ENCODE data around the gene HAO2. TPM values are rescaled to one million over a fixed set of nuclear protein-coding genes. Genes with fewer than 3 reads are reported as not detected.
"Not testable (repeated sequence)": the region's sequence is repeated elsewhere in the genome, so short reads cannot be mapped to it uniquely, and the experiment has no call there.

HAO2 gene
- total and polyA plus RNA-seq, 4 donors = 0.27 to 0.56 TPM; not detected in 2

DNA sequence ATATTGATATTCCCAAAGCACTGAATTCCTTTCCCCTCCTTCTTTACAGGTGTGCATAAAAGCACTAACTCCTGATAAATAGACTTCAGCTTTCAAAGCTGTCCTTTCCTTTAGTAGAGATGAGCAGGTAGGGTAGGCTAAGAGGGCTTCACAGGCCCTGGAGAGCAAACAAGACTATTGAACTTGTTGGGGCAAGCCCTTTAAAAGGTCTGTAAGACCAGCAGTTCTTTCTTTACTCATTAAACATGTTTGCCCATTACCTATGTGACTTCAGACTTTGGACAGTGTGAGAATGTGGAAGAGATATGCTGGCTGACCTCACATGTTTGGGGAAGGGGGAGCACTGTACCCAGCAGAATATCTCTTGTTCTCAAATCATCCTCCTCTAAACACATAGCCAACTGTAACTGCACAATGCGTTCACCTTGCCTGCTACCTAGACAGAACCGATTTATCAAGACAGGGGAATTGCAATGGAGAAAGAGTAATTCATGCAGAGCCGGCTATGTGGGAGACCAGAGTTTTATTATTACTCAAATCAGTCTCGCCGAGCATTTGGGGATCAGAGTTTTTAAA lies 27.1 kb upstream of the HAO2 start:
- no peaks in the 10 kb centered on the region for H3K9me3 ChIP-seq (ENCODE audit: control insufficient read depth, insufficient read depth, low read length)
- no peak overlapping the region for H3K4me3 ChIP-seq (ENCODE audit: low read depth, low read length)
- no peaks in the 10 kb centered on the region for H3K4me1 ChIP-seq (ENCODE audit: control insufficient read depth, insufficient read depth, low read length)
- DNase-seq (ENCODE audit: low read depth in 4 of 6, low spot score in 6 of 6) = no peak
- WGBS (ENCODE audit: insufficient coverage) = 84% methylated on average over 4 of the region's 5 CpGs
- H3K27me3 ChIP-seq (ENCODE audit: control insufficient read depth, insufficient read depth, low read length) = no peaks in the 10 kb centered on the region
- H3K27ac ChIP-seq (ENCODE audit: low read depth, low read length) = no peak overlapping the region
- no peaks in the 10 kb centered on the region for H3K36me3 ChIP-seq (ENCODE audit: control insufficient read depth, insufficient read depth, low read length)

DNA sequence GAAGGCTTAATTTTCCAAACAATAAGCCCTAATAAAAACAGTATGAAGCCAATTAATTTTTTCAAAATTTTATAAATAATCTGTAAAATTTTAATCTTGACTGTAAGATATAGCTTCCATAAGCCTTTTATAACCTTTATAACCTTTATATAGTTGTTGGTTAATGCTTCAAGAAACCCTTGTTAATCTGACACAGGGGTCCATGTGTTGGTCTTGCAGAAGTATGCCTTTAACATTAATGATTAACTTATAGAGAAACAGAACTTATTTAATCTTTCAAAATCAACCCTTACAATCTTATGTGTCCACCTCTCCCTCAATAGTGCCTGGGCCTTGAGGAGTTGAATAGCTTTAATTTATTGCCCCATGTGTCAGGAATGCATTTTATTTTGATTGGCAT lies 23.2 kb upstream of the HAO2 start:
- Histone ChIP-seq H3K27ac (ENCODE audit: low read depth, low read length) (no peak overlapping the region), H3K4me1 (ENCODE audit: control insufficient read depth, insufficient read depth, low read length) (no peaks in the 10 kb centered on the region), H3K4me3 (ENCODE audit: low read depth, low read length) (no peak overlapping the region)

GRCh38 chr1:119347858-119348257 lies 20.7 kb upstream of the HAO2 start:
- WGBS (ENCODE audit: insufficient coverage) = no CpG with 5 or more reads among the region's 1 CpG
- Histone ChIP-seq H3K27me3 (ENCODE audit: control insufficient read depth, insufficient read depth, low read length) (no peaks in the 10 kb centered on the region), H3K4me3 (ENCODE audit: low read depth, low read length) (no peak overlapping the region), H3K36me3 (ENCODE audit: control insufficient read depth, insufficient read depth, low read length) (no peaks in the 10 kb centered on the region), H3K4me1 (ENCODE audit: control insufficient read depth, insufficient read depth, low read length) (no peaks in the 10 kb centered on the region), H3K27ac (ENCODE audit: low read depth, low read length) (no peak overlapping the region), H3K9me3 (ENCODE audit: control insufficient read depth, insufficient read depth, low read length) (no peaks in the 10 kb centered on the region)
- no peak for DNase-seq (ENCODE audit: low read depth in 4 of 6, low spot score in 6 of 6)

More for the DNA sequence above, 23.2 kb upstream of the HAO2 start:
- no peak for DNase-seq (ENCODE audit: low read depth in 4 of 6, low spot score in 6 of 6)
- H3K27me3 ChIP-seq (ENCODE audit: control insufficient read depth, insufficient read depth, low read length) = no peaks in the 10 kb centered on the region
- no peaks in the 10 kb centered on the region for H3K9me3 ChIP-seq (ENCODE audit: control insufficient read depth, insufficient read depth, low read length)
- H3K36me3 ChIP-seq (ENCODE audit: control insufficient read depth, insufficient read depth, low read length) = no peaks in the 10 kb centered on the region

DNA sequence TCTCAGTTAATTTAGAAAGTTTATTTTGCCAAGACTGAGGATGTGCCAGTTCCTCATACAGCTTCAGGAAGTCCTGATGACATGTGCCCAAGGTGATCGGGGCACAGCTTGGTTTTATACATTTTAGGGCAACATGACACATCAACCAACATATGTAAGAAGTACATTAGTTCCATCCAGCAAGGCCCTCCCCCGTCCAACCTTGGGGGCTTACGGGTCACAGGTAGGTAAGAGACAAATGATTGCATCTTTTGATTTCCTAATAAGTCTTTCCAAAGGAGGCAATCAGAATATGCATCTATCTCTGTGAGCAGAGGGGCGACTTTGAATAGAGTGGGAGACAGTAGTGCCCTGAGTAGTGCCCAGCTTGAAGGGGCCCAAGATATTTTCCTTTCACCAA lies 19.6 kb upstream of the HAO2 start:
- Histone ChIP-seq H3K27ac (ENCODE audit: low read depth, low read length) (no peak overlapping the region), H3K4me3 (ENCODE audit: low read depth, low read length) (no peak overlapping the region), H3K36me3 (ENCODE audit: control insufficient read depth, insufficient read depth, low read length) (no peaks in the 10 kb centered on the region), H3K9me3 (ENCODE audit: control insufficient read depth, insufficient read depth, low read length) (no peaks in the 10 kb centered on the region), H3K4me1 (ENCODE audit: control insufficient read depth, insufficient read depth, low read length) (no peaks in the 10 kb centered on the region), H3K27me3 (ENCODE audit: control insufficient read depth, insufficient read depth, low read length) (no peaks in the 10 kb centered on the region)
- WGBS (ENCODE audit: insufficient coverage) = 100% methylated on average over 1 of the region's 4 CpGs
- no peak for DNase-seq (ENCODE audit: low read depth in 4 of 6, low spot score in 6 of 6)

- not testable (repeated sequence) for H3K27ac ChIP-seq (ENCODE audit: low read depth, low read length); H3K4me1 ChIP-seq (ENCODE audit: control insufficient read depth, insufficient read depth, low read length); H3K9me3 ChIP-seq (ENCODE audit: control insufficient read depth, insufficient read depth, low read length); DNase-seq (ENCODE audit: low read depth in 4 of 6, low spot score in 6 of 6); H3K36me3 ChIP-seq (ENCODE audit: control insufficient read depth, insufficient read depth, low read length); H3K27me3 ChIP-seq (ENCODE audit: control insufficient read depth, insufficient read depth, low read length); H3K4me3 ChIP-seq (ENCODE audit: low read depth, low read length)
- WGBS (ENCODE audit: insufficient coverage) = 100% methylated on average over 2 of the region's 2 CpGs
These were observed 17.7 kb upstream of the HAO2 start for GRCh38 chr1:119350866-119351265.

- Histone ChIP-seq H3K36me3 (ENCODE audit: control insufficient read depth, insufficient read depth, low read length) (no peaks in the 10 kb centered on the region), H3K27ac (ENCODE audit: low read depth, low read length) (no peak overlapping the region), H3K4me3 (ENCODE audit: low read depth, low read length) (no peak overlapping the region), H3K9me3 (ENCODE audit: control insufficient read depth, insufficient read depth, low read length) (no peaks in the 10 kb centered on the region), H3K27me3 (ENCODE audit: control insufficient read depth, insufficient read depth, low read length) (no peaks in the 10 kb centered on the region), H3K4me1 (ENCODE audit: control insufficient read depth, insufficient read depth, low read length) (no peaks in the 10 kb centered on the region)
- WGBS (ENCODE audit: insufficient coverage) = no CpG with 5 or more reads among the region's 1 CpG
- no peak for DNase-seq (ENCODE audit: low read depth in 4 of 6, low spot score in 6 of 6)
These were observed 16.6 kb upstream of the HAO2 start for GRCh38 chr1:119351997-119352396.

- no peak for DNase-seq (ENCODE audit: low read depth in 4 of 6, low spot score in 6 of 6)
- Histone ChIP-seq H3K27ac (ENCODE audit: low read depth, low read length) (no peak overlapping the region), H3K27me3 (ENCODE audit: control insufficient read depth, insufficient read depth, low read length) (no peaks in the 10 kb centered on the region), H3K4me1 (ENCODE audit: control insufficient read depth, insufficient read depth, low read length) (no peaks in the 10 kb centered on the region), H3K9me3 (ENCODE audit: control insufficient read depth, insufficient read depth, low read length) (no peaks in the 10 kb centered on the region), H3K4me3 (ENCODE audit: low read depth, low read length) (no peak overlapping the region), H3K36me3 (ENCODE audit: control insufficient read depth, insufficient read depth, low read length) (no peaks in the 10 kb centered on the region)
- WGBS (ENCODE audit: insufficient coverage) = no CpG with 5 or more reads among the region's 3 CpGs
These were observed 14.7 kb upstream of the HAO2 start for GRCh38 chr1:119353836-119354235.

- WGBS (ENCODE audit: insufficient coverage) = 97% methylated on average over 3 of the region's 4 CpGs
- Histone ChIP-seq H3K4me3 (ENCODE audit: low read depth, low read length) (no peak overlapping the region), H3K27ac (ENCODE audit: low read depth, low read length) (no peak overlapping the region), H3K9me3 (ENCODE audit: control insufficient read depth, insufficient read depth, low read length) (no peaks in the 10 kb centered on the region), H3K27me3 (ENCODE audit: control insufficient read depth, insufficient read depth, low read length) (no peaks in the 10 kb centered on the region), H3K4me1 (ENCODE audit: control insufficient read depth, insufficient read depth, low read length) (no peaks in the 10 kb centered on the region), H3K36me3 (ENCODE audit: control insufficient read depth, insufficient read depth, low read length) (no peaks in the 10 kb centered on the region)
- DNase-seq (ENCODE audit: low read depth in 4 of 6, low spot score in 6 of 6) = no peak
These were observed 9.9 kb upstream of the HAO2 start for GRCh38 chr1:119358636-119359035.

- WGBS (ENCODE audit: insufficient coverage) = no CpG with 5 or more reads among the region's 4 CpGs
- no peaks in the 10 kb centered on the region for H3K4me1 ChIP-seq (ENCODE audit: control insufficient read depth, insufficient read depth, low read length)
These were observed 8.9 kb upstream of the HAO2 start for GRCh38 chr1:119359730-119360129.

DNA sequence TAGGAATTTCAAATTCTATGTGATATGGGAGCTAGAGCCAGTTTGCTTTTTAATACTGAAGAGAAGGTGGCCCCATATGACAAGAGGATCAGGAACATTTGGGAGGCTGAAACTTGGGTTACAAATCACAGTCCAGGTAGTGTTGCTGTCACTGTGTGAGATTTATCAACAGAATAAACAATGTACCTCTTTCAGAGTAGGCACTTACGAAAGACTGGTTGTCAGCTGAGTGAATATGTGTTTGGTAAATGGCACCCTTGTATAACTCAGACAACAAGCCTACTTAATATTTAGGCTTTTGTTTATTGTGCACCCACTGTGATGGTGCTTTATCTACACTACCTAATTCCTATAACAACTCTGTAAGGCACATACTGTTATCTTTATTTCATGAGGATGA lies 7.4 kb upstream of the HAO2 start:
- Histone ChIP-seq H3K9me3 (ENCODE audit: control insufficient read depth, insufficient read depth, low read length) (no peaks in the 10 kb centered on the region), H3K4me3 (ENCODE audit: low read depth, low read length) (no peak overlapping the region), H3K27ac (ENCODE audit: low read depth, low read length) (no peak overlapping the region), H3K36me3 (ENCODE audit: control insufficient read depth, insufficient read depth, low read length) (no peaks in the 10 kb centered on the region), H3K27me3 (ENCODE audit: control insufficient read depth, insufficient read depth, low read length) (no peaks in the 10 kb centered on the region), H3K4me1 (ENCODE audit: control insufficient read depth, insufficient read depth, low read length) (no peaks in the 10 kb centered on the region)
- no peak for DNase-seq (ENCODE audit: low read depth in 4 of 6, low spot score in 6 of 6)
- WGBS (ENCODE audit: insufficient coverage) = no CpG with 5 or more reads among the region's 1 CpG

More at GRCh38 chr1:119359730-119360129, 8.9 kb upstream of the HAO2 start:
- no peak for DNase-seq (ENCODE audit: low read depth in 4 of 6, low spot score in 6 of 6)
- Histone ChIP-seq H3K27ac (ENCODE audit: low read depth, low read length) (no peak overlapping the region), H3K9me3 (ENCODE audit: control insufficient read depth, insufficient read depth, low read length) (no peaks in the 10 kb centered on the region), H3K36me3 (ENCODE audit: control insufficient read depth, insufficient read depth, low read length) (no peaks in the 10 kb centered on the region), H3K27me3 (ENCODE audit: control insufficient read depth, insufficient read depth, low read length) (no peaks in the 10 kb centered on the region), H3K4me3 (ENCODE audit: low read depth, low read length) (no peak overlapping the region)

Measured in spinal cord (tissue), 10 donors.